Heart left ventricle (tissue), 13 donors: Measurements from ENCODE around the gene SLC9A4.

ENCODE experiments used
- CTCF ChIP-seq, 12 donors: fragments of 200-600 bp; sonication (generic) in 4 of 12; IDR thresholded peaks; one replicate each; pipeline versions ENCODE4 v1.5.0 to v1.8.0; 2018 to 2022; ENCODE audit warnings: antibody characterized with exemption in 12 of 12, mild to moderate bottlenecking in 5 of 12
- POLR2A ChIP-seq, 2 donors: fragments of 450-650 bp; IDR thresholded peaks; one replicate each; pipeline ENCODE4 v1.6.1; 2017; ENCODE audit warnings: antibody characterized with exemption in 2 of 2, mild to moderate bottlenecking in 2 of 2, moderate library complexity in 2 of 2
- donor health status: ischemic (EF 13 %, LVEDD 7.1; RV severe dilation, severe dysfunction).
- donor health status: DM: no; HTN: yes; CAD: no.
- donor health status: DM: no; HTN: no; CAD: no.
- donor health status: ischemic (EF 25% LVEDD 6.9; RV normal size, moderate dysfunction).
- donor health status: ischemic (EF 25% LVEDD 5.7; RV mildly dilated, moderate dysfunction).
- donor health status: ischemic (EF 35%, LVEDD 5.7; RV mildly dilated, moderate dysfunction).
- donor health status: nonischemic (EF 11% LVEDD 7.7; RV severe dilation, severe dysfunction).
- donor health status: DM: yes; HTN: yes; CAD: no.
- donor health status: PGD.
- donor health status: ischemic (EF 29% LVEDD 5.4; RV normal size, mild dysfunction).
- donor health status: nonischemic (EF 23%, LVEDD 6.1; RV moderate dilation, normal function).

DNA sequence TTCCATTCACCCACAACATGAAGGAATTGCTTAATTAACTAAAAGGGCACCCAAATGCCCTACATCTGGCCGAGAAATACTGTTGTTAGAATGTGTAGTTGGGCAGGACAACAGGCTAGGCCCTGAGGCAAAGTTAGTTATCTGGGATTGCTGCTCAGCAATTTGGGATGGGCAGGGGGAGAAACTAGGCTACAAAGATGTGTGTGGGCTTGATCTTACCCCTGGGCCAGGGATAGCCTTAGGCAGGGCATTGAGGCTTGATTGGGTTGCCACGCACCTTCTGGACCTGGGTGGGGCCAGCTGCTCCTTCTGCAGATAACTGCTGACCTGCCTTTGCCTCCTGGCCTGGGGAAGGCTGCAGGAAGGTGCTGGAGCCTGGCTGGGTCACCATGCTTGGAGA lies 40.6 kb upstream of the SLC9A4 start:
- TF ChIP-seq CTCF (IDR thresholded peaks at IDR 0.05) (no peak), POLR2A (IDR thresholded peaks at IDR 0.05) (no peak)
